ENCODE results near the gene VSX1. TPM values are rescaled to one million over a fixed set of nuclear protein-coding genes. Genes with fewer than 3 reads are reported as not detected.
A peak's percentile ranks its signal among the peaks of the same experiment; 100 is the strongest.

The VSX1 gene
- total and polyA plus RNA-seq, 4 experiments from 2014 or later = not detected

DNA sequence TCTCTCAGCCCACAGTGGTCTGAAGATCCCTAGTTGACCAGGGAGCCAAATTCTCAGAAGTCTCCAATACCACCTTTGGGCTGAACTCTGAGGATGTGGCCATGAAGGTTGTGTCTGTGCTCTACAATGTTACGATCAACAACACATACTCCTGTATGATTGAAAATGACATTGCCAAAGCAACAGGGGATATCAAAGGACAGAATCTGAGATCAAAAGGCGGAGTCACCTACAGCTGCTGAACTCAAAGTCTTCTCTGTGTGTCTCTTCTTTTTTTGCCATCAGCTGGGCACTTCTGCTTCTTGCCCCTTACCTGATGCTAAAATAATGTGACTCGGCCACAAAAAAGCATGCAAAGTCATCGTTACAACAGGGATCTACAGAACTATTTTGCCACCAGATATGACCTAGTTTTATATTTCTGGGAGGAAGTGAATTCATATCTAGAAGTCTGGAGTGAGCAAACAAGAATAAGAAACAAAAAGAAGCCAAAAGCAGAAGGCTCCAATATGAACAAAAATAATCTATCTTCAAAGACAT, 17.7 kb upstream of the VSX1 start:
- no peak for DNase-seq
- no peaks in the 10 kb centered on the region for H3K9me3 ChIP-seq (ENCODE audit: control insufficient read depth in 1 of 2, low read length in 2 of 2)
- H3K9me3 Mint-ChIP-seq = no peaks in the 10 kb centered on the region
- H3K4me1 Mint-ChIP-seq = peaks cover 7 to 11% (median 8%) of the 10 kb centered on the region in 4 donors
- no peak overlapping the region for H3K4me3 Mint-ChIP-seq
- H3K36me3 Mint-ChIP-seq = no peaks in the 10 kb centered on the region
- ChIA-PET CTCF (ENCODE audit: partially characterized antibody) (no interaction called here), POLR2A (ENCODE audit: partially characterized antibody) (interaction anchor here (2.0 kb wide), 1 partner anchor 9 kb away, joined by 6 read pairs; no protein-coding TSS in a partner anchor)
- no peaks in the 10 kb centered on the region for H3K36me3 ChIP-seq (ENCODE audit: insufficient read depth, low read length)
- no peak overlapping the region for H3K4me3 ChIP-seq (ENCODE audit: low read length in 2 of 2)
- peaks cover 7% of the 10 kb centered on the region for H3K4me1 ChIP-seq (ENCODE audit: insufficient read depth, low read length)
- intact Hi-C loops (cut with micrococcal nuclease) = no loop called here
- H3K27me3 ChIP-seq (ENCODE audit: insufficient read depth, low read length) = no peaks in the 10 kb centered on the region
- H3K27ac Mint-ChIP-seq = peak overlapping the region in 4 of 7 donors; percentile 26 to 39 (median 30)
- H3K27ac ChIP-seq (ENCODE audit: low read depth, low read length) = no peak overlapping the region
- H3K27me3 Mint-ChIP-seq = peaks cover 0 to 4% of the 10 kb centered on the region in 2 donors

- Mint-ChIP-seq H3K9me3 (no peaks in the 10 kb centered on the region), H3K4me1 (peaks cover 8 to 13% (median 10%) of the 10 kb centered on the region in 4 donors), H3K27me3 (no peaks in the 10 kb centered on the region), H3K4me3 (no peak overlapping the region), H3K36me3 (no peaks in the 10 kb centered on the region), H3K27ac (peak overlapping the region in 1 of 7 donors; percentile 9)
- intact Hi-C loops (cut with micrococcal nuclease) = no loop called here
- no peaks in the 10 kb centered on the region for H3K9me3 ChIP-seq (ENCODE audit: control insufficient read depth in 1 of 2, low read length in 2 of 2)
- H3K27ac ChIP-seq (ENCODE audit: low read depth, low read length) = no peak overlapping the region
- ChIA-PET CTCF (ENCODE audit: partially characterized antibody) (no interaction called here), POLR2A (ENCODE audit: partially characterized antibody) (no interaction called here)
- H3K4me3 ChIP-seq (ENCODE audit: low read length in 2 of 2) = no peak overlapping the region
- peaks cover 10% of the 10 kb centered on the region for H3K4me1 ChIP-seq (ENCODE audit: insufficient read depth, low read length)
- no peak for DNase-seq
- H3K36me3 ChIP-seq (ENCODE audit: insufficient read depth, low read length) = no peaks in the 10 kb centered on the region
- H3K27me3 ChIP-seq (ENCODE audit: insufficient read depth, low read length) = no peaks in the 10 kb centered on the region
Measured at GRCh38 chr20:25097498-25097897, 15.6 kb upstream of the VSX1 start.

DNA sequence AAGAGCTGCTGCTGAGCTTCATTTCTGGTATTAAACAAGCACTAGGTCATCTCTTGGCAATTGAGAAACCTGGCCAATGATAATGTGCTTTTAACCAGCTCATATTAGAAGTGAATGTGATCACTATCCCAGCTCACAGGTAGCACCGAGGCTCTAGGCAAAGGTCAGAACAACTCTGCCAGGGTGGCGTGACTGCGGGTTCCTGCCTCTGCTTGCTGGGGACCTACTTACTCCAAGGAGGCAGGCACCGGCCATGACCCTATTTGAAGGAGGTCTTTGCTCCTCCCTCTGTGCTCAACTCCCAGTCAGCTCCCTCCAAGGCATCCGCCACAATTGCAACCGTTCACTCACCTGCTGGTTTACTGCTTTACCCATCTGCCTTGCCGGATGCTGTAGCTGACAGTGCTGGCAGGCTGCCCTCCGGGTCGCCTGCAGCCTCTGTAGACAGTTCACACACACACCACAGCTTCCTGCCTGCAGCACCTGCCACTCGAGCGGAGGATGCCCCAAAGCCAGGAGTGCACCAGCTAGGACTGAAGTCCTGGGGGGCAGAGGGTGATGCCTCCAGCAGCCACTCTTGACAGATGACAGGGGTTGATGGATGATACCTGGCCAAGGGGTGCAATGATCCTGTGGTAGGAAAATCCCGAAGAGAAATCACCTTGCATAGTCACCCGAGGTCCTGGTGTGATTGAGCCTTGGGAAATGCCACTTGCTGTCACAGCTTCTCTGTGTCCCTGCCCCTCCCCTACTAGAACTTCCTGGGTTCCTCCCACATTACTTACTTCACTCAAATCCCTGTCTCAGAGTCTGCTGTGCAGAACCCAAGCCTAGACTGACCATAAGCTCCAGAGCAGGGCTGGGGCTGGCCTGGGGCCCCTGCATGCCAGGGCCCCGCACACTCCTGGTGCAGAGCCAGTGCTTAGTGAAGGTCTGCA, 8.8 kb upstream of the VSX1 start:
- peak overlapping the region; percentile 60 to 92 (median 87) for H3K27ac Mint-ChIP-seq
- intact Hi-C loops (cut with micrococcal nuclease) = loop anchor here (1.0 to 2.0 kb wide), 3 partner anchors 32 to 300 kb away; partner anchors contain the start of genes ABHD12 and ACSS1
- Histone ChIP-seq H3K27ac (ENCODE audit: low read depth, low read length) (peak overlapping the region; percentile 30), H3K9me3 (ENCODE audit: control insufficient read depth in 1 of 2, low read length in 2 of 2) (no peaks in the 10 kb centered on the region), H3K36me3 (ENCODE audit: insufficient read depth, low read length) (no peaks in the 10 kb centered on the region), H3K4me1 (ENCODE audit: insufficient read depth, low read length) (peaks cover 37% of the 10 kb centered on the region), H3K4me3 (ENCODE audit: low read length in 2 of 2) (peak overlapping the region in 1 of 2 donors; percentile 23), H3K27me3 (ENCODE audit: insufficient read depth, low read length) (peaks cover 3% of the 10 kb centered on the region)
- H3K4me1 Mint-ChIP-seq = peaks cover 31 to 38% (median 35%) of the 10 kb centered on the region in 4 donors
- ChIA-PET CTCF (ENCODE audit: partially characterized antibody) (interaction anchor here (0.8 to 3.1 kb wide), 15 partner anchors 10 to 159 kb away, joined by 3 to 26 read pairs (median 4); partner anchors contain the start of gene ENTPD6), POLR2A (ENCODE audit: partially characterized antibody) (interaction anchor here (0.7 to 4.5 kb wide), 22 partner anchors 9 to 1741 kb away, joined by 3 to 60 read pairs (median 6); partner anchors contain the start of genes ABHD12, ACSS1, APMAP and CST7)
- H3K27me3 Mint-ChIP-seq = peaks cover under 1 to 5% of the 10 kb centered on the region in 2 donors
- peaks cover 0 to 1% (median 0%) of the 10 kb centered on the region in 8 donors for H3K9me3 Mint-ChIP-seq
- no peaks in the 10 kb centered on the region for H3K36me3 Mint-ChIP-seq
- DNase-seq = peak; percentile 80 to 87 (median 82)
- peak overlapping the region in 7 of 8 donors; percentile 40 to 87 (median 71) for H3K4me3 Mint-ChIP-seq

DNA sequence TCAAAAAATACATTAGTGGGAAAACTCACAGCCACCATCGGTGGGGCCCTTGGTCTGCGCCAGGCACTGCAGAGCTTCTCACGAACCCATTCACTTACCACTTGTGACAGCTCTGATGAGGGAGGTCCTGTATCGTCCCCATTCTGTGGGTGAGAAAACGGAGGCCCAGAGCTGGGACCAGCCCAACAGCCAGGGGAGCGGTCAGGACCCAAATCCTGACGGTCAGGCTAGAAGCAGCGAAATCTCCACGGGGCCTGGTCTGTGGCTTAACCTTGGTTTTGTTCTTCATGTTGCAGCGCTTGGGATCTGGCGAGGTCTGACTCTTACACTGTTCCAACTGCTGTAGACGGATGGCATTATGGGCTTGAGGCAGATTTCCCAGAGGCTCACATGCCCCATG, 7.7 kb upstream of the VSX1 start:
- Mint-ChIP-seq H3K9me3 (peaks cover 0 to 2% (median 0%) of the 10 kb centered on the region in 8 donors), H3K4me3 (no peak overlapping the region)
- H3K27ac ChIP-seq (ENCODE audit: low read depth, low read length) = no peak overlapping the region

DNA sequence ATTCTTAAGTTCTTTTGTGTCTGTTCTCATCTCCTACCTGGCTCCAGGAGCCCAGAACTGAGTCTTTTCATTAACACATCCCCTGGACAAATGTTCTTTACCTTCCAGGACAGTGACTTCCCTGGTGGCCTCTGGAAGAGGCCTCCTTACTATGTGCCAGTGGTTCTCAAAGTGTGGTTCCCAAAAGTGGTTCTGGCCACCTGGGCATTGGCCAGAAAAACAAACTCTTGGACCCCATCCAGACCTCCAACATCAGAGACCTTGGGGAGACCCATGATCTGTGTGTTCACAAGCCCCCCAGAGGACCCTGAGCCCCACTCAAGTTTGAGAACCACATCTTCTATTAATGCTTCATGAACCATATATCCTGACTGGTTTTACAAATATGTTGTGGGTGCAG, 7.2 kb upstream of the VSX1 start:
- no peak for DNase-seq
- no peak overlapping the region for H3K27ac ChIP-seq (ENCODE audit: low read depth, low read length)
- H3K9me3 ChIP-seq (ENCODE audit: control insufficient read depth in 1 of 2, low read length in 2 of 2) = no peaks in the 10 kb centered on the region
- Mint-ChIP-seq H3K4me1 (peaks cover 34 to 52% (median 45%) of the 10 kb centered on the region in 4 donors), H3K27me3 (peaks cover 4 to 11% of the 10 kb centered on the region in 2 donors), H3K4me3 (no peak overlapping the region), H3K27ac (peak overlapping the region in 6 of 7 donors; percentile 9 to 79 (median 36)), H3K9me3 (peaks cover 0 to 2% (median 0%) of the 10 kb centered on the region in 8 donors), H3K36me3 (no peaks in the 10 kb centered on the region)
- intact Hi-C loops (cut with micrococcal nuclease) = no loop called here
- peaks cover 16% of the 10 kb centered on the region for H3K27me3 ChIP-seq (ENCODE audit: insufficient read depth, low read length)
- ChIA-PET CTCF (ENCODE audit: partially characterized antibody) (interaction anchor here (1.7 to 3.1 kb wide), 3 partner anchors 8 to 26 kb away, joined by 5 to 26 read pairs (median 5); no protein-coding TSS in a partner anchor), POLR2A (ENCODE audit: partially characterized antibody) (interaction anchor here (0.6 to 4.5 kb wide), 2 partner anchors 31 to 190 kb away, joined by 3 to 60 read pairs; partner anchors contain the start of gene ACSS1)
- H3K4me3 ChIP-seq (ENCODE audit: low read length in 2 of 2) = no peak overlapping the region
- H3K36me3 ChIP-seq (ENCODE audit: insufficient read depth, low read length) = no peaks in the 10 kb centered on the region
- H3K4me1 ChIP-seq (ENCODE audit: insufficient read depth, low read length) = peaks cover 46% of the 10 kb centered on the region

More for the DNA sequence above, 7.7 kb upstream of the VSX1 start:
- Histone ChIP-seq H3K36me3 (ENCODE audit: insufficient read depth, low read length) (no peaks in the 10 kb centered on the region), H3K4me1 (ENCODE audit: insufficient read depth, low read length) (peaks cover 40% of the 10 kb centered on the region), H3K27me3 (ENCODE audit: insufficient read depth, low read length) (peaks cover 10% of the 10 kb centered on the region), H3K4me3 (ENCODE audit: low read length in 2 of 2) (no peak overlapping the region), H3K9me3 (ENCODE audit: control insufficient read depth in 1 of 2, low read length in 2 of 2) (no peaks in the 10 kb centered on the region)
- CTCF ChIA-PET (ENCODE audit: partially characterized antibody) = interaction anchor here (1.3 to 3.1 kb wide), 5 partner anchors 9 to 158 kb away, joined by 3 to 26 read pairs (median 5); no protein-coding TSS in a partner anchor
- POLR2A ChIA-PET (ENCODE audit: partially characterized antibody) = interaction anchor here (0.6 to 4.5 kb wide), 7 partner anchors 9 to 189 kb away, joined by 3 to 60 read pairs (median 9); partner anchors contain the start of genes ACSS1, APMAP and ENTPD6
- H3K4me1 Mint-ChIP-seq = peaks cover 31 to 46% (median 41%) of the 10 kb centered on the region in 4 donors
- intact Hi-C loops (cut with micrococcal nuclease) = loop anchor here (1.0 to 2.0 kb wide), 3 partner anchors 31 to 301 kb away; partner anchors contain the start of genes ABHD12 and ACSS1
- peaks cover 4 to 8% of the 10 kb centered on the region in 2 donors for H3K27me3 Mint-ChIP-seq
- no peaks in the 10 kb centered on the region for H3K36me3 Mint-ChIP-seq
- no peak for DNase-seq
- peak overlapping the region in 5 of 7 donors; percentile 13 to 88 (median 86) for H3K27ac Mint-ChIP-seq

DNA sequence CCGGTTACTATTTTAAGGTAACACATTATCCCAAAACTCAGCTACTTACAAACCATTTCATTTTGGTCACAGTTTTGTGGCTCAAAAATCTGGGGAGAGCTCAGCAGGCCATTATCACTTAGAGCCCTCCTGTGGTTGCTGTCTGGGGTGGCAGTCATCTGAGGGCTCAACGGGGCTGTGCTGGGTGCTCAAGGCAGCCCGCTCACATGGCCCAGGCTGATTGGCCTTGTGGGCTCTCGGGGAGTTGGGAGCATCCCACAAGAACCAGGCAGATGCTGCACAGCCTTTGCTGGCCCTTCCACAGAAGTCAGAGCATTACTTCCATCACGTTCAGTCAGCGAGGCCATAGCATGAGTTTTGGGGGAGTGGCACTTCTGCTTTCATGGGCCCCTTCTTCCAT, 6.3 kb upstream of the VSX1 start:
- peaks cover 11 to 18% of the 10 kb centered on the region in 2 donors for H3K27me3 Mint-ChIP-seq
- no peak overlapping the region for H3K4me3 Mint-ChIP-seq
- Histone ChIP-seq H3K27ac (ENCODE audit: low read depth, low read length) (no peak overlapping the region), H3K4me3 (ENCODE audit: low read length in 2 of 2) (no peak overlapping the region), H3K27me3 (ENCODE audit: insufficient read depth, low read length) (peaks cover 24% of the 10 kb centered on the region), H3K9me3 (ENCODE audit: control insufficient read depth in 1 of 2, low read length in 2 of 2) (no peaks in the 10 kb centered on the region), H3K4me1 (ENCODE audit: insufficient read depth, low read length) (peaks cover 54% of the 10 kb centered on the region), H3K36me3 (ENCODE audit: insufficient read depth, low read length) (no peaks in the 10 kb centered on the region)
- ChIA-PET CTCF (ENCODE audit: partially characterized antibody) (no interaction called here), POLR2A (ENCODE audit: partially characterized antibody) (no interaction called here)
- intact Hi-C loops (cut with micrococcal nuclease) = no loop called here
- no peak overlapping the region for H3K27ac Mint-ChIP-seq
- no peaks in the 10 kb centered on the region for H3K36me3 Mint-ChIP-seq
- H3K9me3 Mint-ChIP-seq = peaks cover 0 to 2% (median 0%) of the 10 kb centered on the region in 8 donors
- peaks cover 36 to 60% (median 51%) of the 10 kb centered on the region in 4 donors for H3K4me1 Mint-ChIP-seq
- DNase-seq = no peak
